DOHH2 (cell line): ENCODE data around the gene DEF6.

Source experiments
- H3F3A ChIP-seq: fragments of 200-600 bp; sonication (generic), shearing (Covaris generic); 2 replicates; pipeline ENCODE4 v1.6.0; 2016; ENCODE audit warnings: antibody characterized with exemption, mild to moderate bottlenecking; ENCODE audit not compliant: control insufficient read depth, insufficient read depth
- H3K27ac ChIP-seq: fragments of 200-600 bp; sonication (generic); 2 replicates; pipeline ENCODE4 v1.5.1; 2014; ENCODE audit warnings: low read depth, mild to moderate bottlenecking, low read length, moderate library complexity
- H3K27me3 ChIP-seq: fragments of 200-600 bp; sonication (generic); 2 replicates; pipeline ENCODE4 v1.6.1; 2014; ENCODE audit warnings: mild to moderate bottlenecking, low read length, mixed read lengths; ENCODE audit not compliant: control insufficient read depth
- H3K36me3 ChIP-seq: fragments of 200-600 bp; sonication (generic); 2 replicates; pipeline ENCODE4 v1.6.1; 2014; ENCODE audit warnings: mild to moderate bottlenecking, low read length, moderate library complexity, mixed read lengths; ENCODE audit not compliant: control insufficient read depth
- H3K4me1 ChIP-seq: fragments of 200-600 bp; sonication (generic); 2 replicates; pipeline ENCODE4 v1.6.1; 2014; ENCODE audit warnings: mild to moderate bottlenecking, low read length, mixed read lengths; ENCODE audit not compliant: control insufficient read depth
- H3K4me2 ChIP-seq: fragments of 200-600 bp; sonication (generic); 2 replicates; pipeline ENCODE4 v1.6.0; 2014; ENCODE audit warnings: mild to moderate bottlenecking, low read length, moderate library complexity
- H3K4me3 ChIP-seq: fragments of 200-600 bp; sonication (generic); 2 replicates; pipeline ENCODE4 v1.5.1; 2014; ENCODE audit warnings: mild to moderate bottlenecking, low read length, mixed read lengths
- H3K79me2 ChIP-seq: fragments of 200-600 bp; sonication (generic); 2 replicates; pipeline ENCODE4 v1.6.1; 2014; ENCODE audit warnings: mild to moderate bottlenecking, low read length, mixed read lengths; ENCODE audit not compliant: control insufficient read depth
- H3K9me2 ChIP-seq: fragments of 200-600 bp; sonication (generic); replicated peaks from 2 replicates; pipeline ENCODE4 v1.6.1; 2014; ENCODE audit warnings: mild to moderate bottlenecking, low read length, mixed read lengths; ENCODE audit not compliant: control insufficient read depth
- H3K9me3 ChIP-seq: fragments of 200-600 bp; sonication (generic); 2 replicates; pipeline ENCODE4 v1.6.1; 2014; ENCODE audit warnings: antibody characterized with exemption, low read length, mixed read lengths; ENCODE audit not compliant: control insufficient read depth, insufficient read depth
- H4K20me1 ChIP-seq: fragments of 200-600 bp; sonication (generic); 2 replicates; pipeline ENCODE4 v1.6.0; 2014; ENCODE audit warnings: low read depth, mild to moderate bottlenecking, antibody characterized with exemption, low read length, moderate library complexity; ENCODE audit not compliant: control insufficient read depth, insufficient read depth
- CTCF ChIP-seq: fragments of 200-600 bp; sonication (generic); IDR thresholded peaks from one replicate; pipeline ENCODE4 v1.5.1; 2014; ENCODE audit warnings: antibody characterized with exemption, mild to moderate bottlenecking, low read depth, low read length; ENCODE audit not compliant: poor library complexity, severe bottlenecking
- EZH2phosphoT487 ChIP-seq: fragments of 200-600 bp; sonication (generic); IDR thresholded peaks from 2 replicates; pipeline ENCODE4 v1.6.1; 2017; ENCODE audit warnings: borderline replicate concordance, mild to moderate bottlenecking, antibody characterized with exemption, low read length, moderate library complexity, mixed read lengths

The DEF6 gene

GRCh38 chr6:35278708-35279107 lies 18.9 kb upstream of the DEF6 start:
- H4K20me1 ChIP-seq: no peaks in the 10 kb centered on the region
- no peaks in the 10 kb centered on the region for H3F3A ChIP-seq
- H3K4me3 ChIP-seq: no peak overlapping the region
- no peaks in the 10 kb centered on the region for H3K4me1 ChIP-seq
- H3K79me2 ChIP-seq: no peaks in the 10 kb centered on the region
- TF ChIP-seq EZH2phosphoT487 (no peak), CTCF (no peak)
- H3K9me2 ChIP-seq: no peaks in the 10 kb centered on the region
- H3K27me3 ChIP-seq: no peaks in the 10 kb centered on the region
- no peaks in the 10 kb centered on the region for H3K9me3 ChIP-seq
- no peak overlapping the region for H3K27ac ChIP-seq
- H3K4me2 ChIP-seq: no peak overlapping the region
- peaks cover 11% of the 10 kb centered on the region; the same call in 1 of the 2 replicates for H3K36me3 ChIP-seq

GRCh38 chr6:35280903-35281302 lies 16.7 kb upstream of the DEF6 start:
- Histone ChIP-seq H3F3A (no peaks in the 10 kb centered on the region), H3K4me1 (no peaks in the 10 kb centered on the region), H3K79me2 (no peaks in the 10 kb centered on the region), H3K9me3 (no peaks in the 10 kb centered on the region), H3K36me3 (peaks cover 22% of the 10 kb centered on the region), H3K4me2 (no peak overlapping the region), H3K27ac (no peak overlapping the region), H3K4me3 (no peak overlapping the region), H3K9me2 (no peaks in the 10 kb centered on the region), H4K20me1 (no peaks in the 10 kb centered on the region), H3K27me3 (no peaks in the 10 kb centered on the region)
- TF ChIP-seq CTCF (no peak), EZH2phosphoT487 (no peak)

GRCh38 chr6:35282472-35282871 lies 15.1 kb upstream of the DEF6 start:
- H3K4me1 ChIP-seq: no peaks in the 10 kb centered on the region
- no peak for TF ChIP-seq EZH2phosphoT487
- TF ChIP-seq CTCF: no peak
- H4K20me1 ChIP-seq: no peaks in the 10 kb centered on the region
- no peaks in the 10 kb centered on the region for H3F3A ChIP-seq
- H3K4me2 ChIP-seq: no peak overlapping the region
- H3K4me3 ChIP-seq: no peak overlapping the region
- H3K9me3 ChIP-seq: no peaks in the 10 kb centered on the region
- H3K27me3 ChIP-seq: no peaks in the 10 kb centered on the region
- no peaks in the 10 kb centered on the region for H3K9me2 ChIP-seq
- H3K36me3 ChIP-seq: peaks cover 31% of the 10 kb centered on the region
- no peak overlapping the region for H3K27ac ChIP-seq
- H3K79me2 ChIP-seq: no peaks in the 10 kb centered on the region

- Histone ChIP-seq H3K79me2 (no peaks in the 10 kb centered on the region), H3K9me3 (no peaks in the 10 kb centered on the region), H3K4me2 (no peak overlapping the region), H3K4me1 (no peaks in the 10 kb centered on the region), H3F3A (no peaks in the 10 kb centered on the region), H4K20me1 (no peaks in the 10 kb centered on the region), H3K36me3 (peaks cover 40% of the 10 kb centered on the region), H3K27ac (no peak overlapping the region), H3K4me3 (no peak overlapping the region), H3K9me2 (no peaks in the 10 kb centered on the region), H3K27me3 (no peaks in the 10 kb centered on the region)
- no peak for TF ChIP-seq EZH2phosphoT487
- TF ChIP-seq CTCF: no peak
These were observed 14.3 kb upstream of the DEF6 start for GRCh38 chr6:35283361-35283760.
